HG03342 (cell line): ENCODE data around the gene TSPAN32.

ENCODE experiments used
- ATAC-seq: cut with Tn5 transposase; IDR thresholded peaks from one replicate; pipeline ENCODE4 v1.9.1; 2021; ENCODE audit warnings: mild to moderate bottlenecking, moderate library complexity; ENCODE audit not compliant: unreplicated experiment

Gene TSPAN32

DNA sequence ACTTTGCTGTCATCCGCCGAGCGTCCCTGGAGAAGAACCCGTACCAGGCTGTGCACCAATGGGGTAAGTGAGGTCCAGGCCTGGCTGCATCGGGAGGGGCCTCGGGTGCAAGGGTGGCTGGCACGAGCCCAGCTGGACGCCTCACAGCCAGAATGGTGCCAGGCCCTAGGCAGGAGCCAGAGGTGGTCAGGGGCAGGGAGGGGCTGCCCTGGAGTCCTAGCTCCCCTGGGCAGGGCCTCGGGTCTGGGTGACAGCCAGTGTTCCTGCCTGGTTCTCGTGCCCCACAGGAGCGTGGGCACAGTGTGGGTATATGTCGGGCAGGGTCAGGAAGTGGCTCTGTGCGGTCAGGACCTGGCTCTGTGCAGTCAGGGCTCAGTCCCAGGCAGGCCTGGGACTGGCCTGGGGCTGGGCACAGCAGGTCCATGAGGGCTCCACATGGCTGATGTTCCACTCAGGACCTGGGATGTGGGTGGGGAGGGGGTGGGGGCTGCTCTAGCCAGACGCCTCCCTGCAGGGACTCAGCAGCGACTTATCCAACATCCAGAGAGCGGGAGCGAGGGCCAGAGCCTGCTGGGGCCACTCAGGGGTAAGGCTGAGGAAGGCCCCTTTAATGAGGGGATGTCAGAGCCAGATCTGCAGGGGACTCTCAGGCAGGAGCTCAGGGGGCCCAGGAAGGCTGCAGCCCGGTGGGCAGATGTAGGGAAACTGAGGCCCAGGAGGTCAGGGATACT is 1.2 kb downstream of the TSPAN32 start:
- no peak for ATAC-seq

- no peak for ATAC-seq
Measured at GRCh38 chr11:2303627-2304505, 2.1 kb downstream of the TSPAN32 start.

- no peak for ATAC-seq
Measured at GRCh38 chr11:2304506-2305139, 2.8 kb downstream of the TSPAN32 start.

GRCh38 chr11:2305140-2305778 is 3.4 kb downstream of the TSPAN32 start:
- ATAC-seq = no peak

DNA sequence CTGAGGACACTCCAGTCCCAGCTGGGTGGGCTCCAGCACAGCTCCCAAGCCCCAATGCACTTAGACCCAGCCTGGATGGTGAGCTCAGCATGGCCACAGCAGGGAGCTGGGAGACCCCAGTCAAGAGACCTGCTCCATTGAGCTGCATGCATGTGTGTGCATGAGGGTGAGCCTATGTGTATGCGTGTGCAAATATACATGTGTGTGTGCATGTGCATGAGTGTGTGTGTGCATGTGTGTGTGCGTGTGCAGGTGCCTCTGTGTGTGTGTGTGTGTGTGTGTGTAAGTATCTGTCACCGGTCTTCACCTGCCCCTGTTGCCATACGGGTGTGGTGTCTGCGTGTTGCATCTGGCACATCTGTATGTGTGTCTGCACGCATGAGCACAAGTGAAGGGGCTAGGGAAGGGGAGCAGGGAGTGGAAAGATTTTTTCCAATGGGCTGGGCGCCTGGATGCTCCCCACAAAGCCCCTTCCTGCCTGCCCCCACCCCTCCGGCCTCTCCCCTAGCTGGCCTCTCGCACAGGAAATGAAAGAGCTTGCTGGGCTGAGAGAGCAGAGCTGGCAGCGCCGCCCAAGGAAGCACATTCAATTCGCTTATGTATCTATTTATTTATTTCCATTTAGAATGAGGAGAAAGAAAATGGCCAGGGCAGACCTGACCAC is 4.1 kb downstream of the TSPAN32 start:
- ATAC-seq = no peak

GRCh38 chr11:2306452-2306823 is 4.6 kb downstream of the TSPAN32 start:
- ATAC-seq = no peak

DNA sequence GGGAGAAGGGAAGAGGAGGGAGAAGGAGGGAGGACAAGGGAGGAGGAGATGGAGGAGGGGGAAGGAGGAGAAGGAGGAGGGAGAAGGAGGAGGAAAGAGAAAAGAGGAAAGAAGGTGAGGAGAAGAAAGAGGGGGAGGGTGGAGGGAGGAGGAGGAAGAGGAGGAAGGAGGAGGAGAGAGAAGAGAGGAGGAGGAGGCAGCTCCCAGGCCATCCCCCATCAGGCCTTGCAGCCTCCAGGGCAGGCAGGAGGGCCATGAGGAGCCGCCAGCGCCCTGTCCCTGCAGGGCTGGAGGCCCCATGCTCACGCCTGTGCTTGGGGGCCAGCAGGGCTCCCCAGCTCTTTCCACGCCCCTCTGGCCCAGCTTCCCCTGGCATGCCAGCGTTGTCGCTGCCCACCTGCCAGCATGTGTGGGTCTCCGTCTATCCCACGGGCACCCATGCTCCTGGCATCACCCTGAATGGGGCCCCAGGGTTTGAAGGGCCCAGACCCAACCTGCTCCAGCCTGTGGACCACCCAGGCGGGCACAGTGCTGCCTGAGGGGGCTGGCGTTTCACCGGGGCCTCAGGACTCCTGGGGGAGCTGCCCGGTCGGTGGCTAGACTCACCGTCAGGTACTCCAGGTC is 5.2 kb downstream of the TSPAN32 start:
- ATAC-seq = no peak

DNA sequence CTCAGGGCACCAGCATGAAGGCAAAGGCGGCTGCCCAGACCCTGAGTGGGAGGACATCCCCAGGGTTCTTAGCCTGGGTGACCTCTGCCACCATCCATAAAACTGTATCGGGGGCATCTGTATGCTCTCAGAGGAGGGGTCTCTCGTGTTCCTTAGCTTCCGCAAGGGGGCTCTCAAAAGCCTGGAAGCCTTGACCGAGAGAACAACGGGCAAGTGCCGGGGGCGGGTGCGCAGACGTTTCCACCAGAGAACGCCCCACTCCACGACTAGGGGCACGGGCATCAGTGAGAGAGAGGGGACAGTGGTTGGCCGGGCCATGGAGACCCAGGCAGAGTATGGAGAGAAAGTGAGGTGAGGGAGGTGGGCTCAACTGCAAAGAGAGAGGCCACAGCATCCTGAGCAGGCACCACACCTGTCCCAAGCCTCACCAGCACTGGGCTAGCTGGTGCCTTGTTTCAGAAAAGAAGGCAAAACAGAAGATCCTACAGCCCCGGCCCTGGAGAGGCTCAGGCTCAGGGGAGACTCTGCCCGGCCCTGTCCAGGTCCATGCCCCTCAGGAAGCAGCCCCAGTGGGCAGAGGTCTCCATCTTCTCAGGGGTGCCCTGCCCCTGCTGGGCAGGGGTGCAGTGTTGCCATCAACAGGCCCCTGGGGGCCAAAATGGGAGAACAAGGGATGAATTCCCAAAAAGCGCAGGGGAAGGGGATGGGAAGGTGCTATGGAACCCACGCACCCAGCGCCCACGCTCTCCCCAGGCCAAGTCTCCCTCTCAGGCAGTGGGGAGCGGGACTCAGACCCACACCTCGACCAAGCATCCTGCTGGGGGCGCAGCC is 5.9 kb downstream of the TSPAN32 start:
- no peak for ATAC-seq

- ATAC-seq = no peak
Measured at GRCh38 chr11:2308713-2309112, 6.9 kb downstream of the TSPAN32 start.

DNA sequence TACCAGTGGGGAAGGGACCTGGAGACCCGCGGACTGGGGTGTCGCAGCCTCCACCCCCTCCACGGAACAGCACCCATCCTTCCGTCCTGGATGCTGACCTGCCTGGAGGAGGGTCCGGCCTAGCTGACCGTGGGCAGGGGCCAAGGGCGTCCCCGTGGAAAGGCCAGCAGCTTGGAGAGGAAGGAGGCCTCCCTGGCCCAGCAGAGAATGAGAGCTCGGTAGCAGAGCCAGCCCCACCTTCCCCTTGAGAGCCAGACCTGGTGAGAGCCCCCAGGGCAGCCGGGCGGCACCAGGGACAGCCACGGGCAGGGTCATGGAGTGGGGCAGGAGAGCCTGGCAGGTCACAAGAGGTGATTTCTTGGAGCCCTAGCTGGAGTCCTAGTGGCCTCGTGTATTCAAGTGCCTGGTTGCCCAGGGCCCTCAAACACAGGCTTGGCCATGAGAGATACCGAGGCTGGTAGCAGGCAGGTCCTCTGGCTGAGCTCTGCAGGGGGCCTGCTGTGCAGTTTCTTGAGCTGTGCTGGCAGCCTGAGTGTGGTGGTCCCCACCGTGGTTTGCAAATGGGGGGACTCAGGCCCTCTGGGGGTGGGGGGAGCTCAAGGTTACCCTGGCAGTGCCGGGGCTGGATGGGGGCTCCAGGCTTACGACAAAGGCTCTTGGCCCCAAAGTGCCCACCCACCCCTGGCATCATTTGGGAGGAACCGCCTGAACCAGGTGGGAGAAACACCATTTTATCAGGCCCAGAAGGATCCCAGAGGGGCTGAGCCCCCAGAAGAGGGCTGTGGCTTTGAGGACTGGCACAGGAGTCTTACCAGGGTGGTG is 7.6 kb downstream of the TSPAN32 start:
- ATAC-seq = no peak

- ATAC-seq = no peak
Measured at GRCh38 chr11:2310073-2310785, 8.4 kb downstream of the TSPAN32 start.

DNA sequence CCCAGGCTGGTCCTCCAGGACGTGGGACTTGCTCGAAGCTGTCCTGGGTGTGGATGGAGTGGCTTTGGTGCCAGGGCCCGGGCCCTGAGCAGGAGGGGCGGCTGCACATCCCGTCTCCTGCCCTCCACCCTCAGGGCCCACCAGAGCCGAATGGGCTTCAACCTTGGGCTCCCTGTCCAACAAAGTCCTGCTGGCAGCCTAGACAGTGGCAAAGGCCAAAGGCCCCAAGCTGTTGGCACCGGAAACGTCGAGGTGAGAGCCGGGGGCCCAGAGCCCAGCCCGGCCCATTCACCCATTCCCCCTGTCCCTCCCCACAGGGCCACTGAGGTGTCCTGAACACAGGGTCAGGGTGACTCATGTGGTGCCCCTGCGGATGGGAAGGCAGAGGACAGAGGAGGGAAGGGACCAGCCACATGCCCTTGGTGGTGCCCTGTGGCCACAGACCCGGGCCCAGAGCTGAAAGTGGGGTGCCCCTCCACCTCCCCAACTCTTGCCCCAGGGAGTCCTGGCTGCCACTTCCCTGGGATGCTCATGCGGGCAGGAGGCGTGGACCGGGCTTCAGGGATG is 9.1 kb downstream of the TSPAN32 start:
- no peak for ATAC-seq

DNA sequence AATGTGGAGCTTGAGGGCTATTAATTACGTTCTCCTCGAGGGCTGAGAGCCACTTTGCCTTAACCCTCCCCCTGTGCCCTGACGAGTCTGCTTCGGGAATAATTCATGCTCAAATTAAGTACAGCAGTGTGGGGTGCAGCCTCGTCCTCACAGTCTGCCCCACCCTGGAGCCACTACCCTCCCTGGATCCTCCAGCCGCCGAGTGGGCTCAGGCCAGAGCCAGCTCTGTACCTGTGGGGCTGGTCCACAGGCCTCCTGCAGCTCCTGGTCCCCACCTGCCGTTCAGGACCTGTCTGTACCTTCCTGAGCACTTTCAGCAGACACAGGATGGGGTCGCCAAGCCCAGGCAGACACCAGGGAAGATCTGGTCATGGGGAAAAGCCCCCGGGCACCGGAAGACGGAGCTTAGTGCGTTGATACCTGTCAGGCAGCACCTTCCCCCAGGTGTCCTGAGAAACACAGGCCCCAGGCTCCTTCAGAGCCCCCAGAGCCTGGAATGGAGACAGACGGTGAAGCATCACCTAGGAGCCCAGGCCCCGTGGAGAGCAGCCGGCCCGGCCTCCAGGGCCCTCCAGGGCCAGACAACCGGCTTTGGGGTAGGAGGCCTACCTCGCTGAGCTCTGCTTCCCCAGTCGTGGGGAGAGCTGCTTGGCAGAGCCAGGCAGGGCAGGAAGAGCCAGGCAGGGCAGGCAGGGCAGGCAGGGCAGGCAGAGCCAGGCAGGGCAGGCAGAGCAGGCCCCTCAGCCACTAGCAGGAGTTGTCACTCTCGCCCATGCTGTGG is 9.7 kb downstream of the TSPAN32 start:
- no peak for ATAC-seq

- no peak for ATAC-seq
Measured at GRCh38 chr11:2312232-2313042, 10.6 kb downstream of the TSPAN32 start.

DNA sequence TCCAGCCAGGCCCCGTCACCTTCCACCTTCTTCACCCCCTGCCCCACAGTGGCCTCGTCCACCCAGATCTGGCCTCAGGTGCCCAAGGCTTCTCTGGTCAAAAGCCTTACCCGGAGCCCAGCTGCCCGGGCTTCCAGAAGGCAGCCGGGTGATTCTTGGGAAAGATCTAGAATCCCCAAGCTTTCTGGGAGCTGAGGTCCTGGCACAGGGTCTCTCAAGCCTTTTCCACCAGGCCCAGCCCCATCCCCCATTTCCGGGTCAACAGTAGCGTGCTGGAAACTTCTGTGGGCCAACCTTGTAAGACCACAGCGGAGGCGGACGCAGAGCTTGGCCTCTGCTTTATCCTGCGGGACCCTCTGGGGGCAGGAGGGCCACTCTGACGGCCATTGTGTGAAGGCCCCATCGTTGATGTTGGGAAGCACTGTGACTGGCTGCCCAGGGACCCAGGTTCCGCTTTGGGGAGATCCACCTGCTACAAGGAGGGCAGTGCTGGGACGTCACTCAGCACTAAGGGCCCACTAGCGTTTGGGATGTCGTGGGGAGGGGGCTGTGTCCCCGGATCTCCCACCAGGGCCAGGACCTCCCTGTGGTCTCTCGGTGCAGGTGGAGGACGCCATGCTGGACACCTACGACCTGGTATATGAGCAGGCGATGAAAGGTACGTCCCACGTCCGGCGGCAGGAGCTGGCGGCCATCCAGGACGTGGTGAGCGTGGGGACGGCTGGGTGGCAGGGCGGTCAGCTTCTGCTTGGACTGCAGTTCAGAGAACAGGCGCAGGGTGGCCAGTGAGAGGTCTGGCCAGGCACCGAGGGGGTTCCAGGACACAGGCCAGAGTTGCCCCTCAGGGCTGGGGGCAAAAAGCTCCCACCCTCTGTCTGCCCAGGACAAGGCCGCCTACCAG is 11.5 kb downstream of the TSPAN32 start:
- ATAC-seq = no peak
